Activated CD4-positive, CD25-positive, alpha-beta regulatory T cell treated with anti-CD3 and anti-CD28 coated beads, Interleukin-2, amount 50 U/mL, for 16 hours (primary cell): ENCODE results near the gene RAD23B.

Experiments used
- DNase-seq: peaks from one replicate; pipeline ENCODE4 v3.0.0-alpha.2; 2020; ENCODE audit warnings: low read depth, low spot score

RAD23B gene

DNA sequence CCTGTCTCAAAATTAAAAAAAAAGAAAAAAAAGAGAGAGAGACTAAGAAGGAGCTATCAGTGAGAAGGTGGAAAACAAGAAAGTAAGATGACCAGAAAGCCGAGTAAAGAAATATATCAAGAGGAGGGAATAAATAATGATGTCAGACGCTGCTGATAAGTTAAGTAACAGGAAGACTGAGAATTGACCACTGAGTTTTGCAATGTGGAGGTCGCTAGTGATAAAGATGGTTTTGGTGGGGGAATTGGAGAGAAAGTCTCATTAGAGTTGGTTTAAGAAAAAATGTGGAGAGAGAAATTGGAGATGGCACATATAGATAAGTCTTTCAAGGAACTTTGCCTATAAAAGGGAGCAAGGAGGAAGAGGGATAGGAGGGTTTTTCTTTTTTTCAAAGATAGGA lies 91.9 kb downstream of the RAD23B start:
- no peak for DNase-seq

DNA sequence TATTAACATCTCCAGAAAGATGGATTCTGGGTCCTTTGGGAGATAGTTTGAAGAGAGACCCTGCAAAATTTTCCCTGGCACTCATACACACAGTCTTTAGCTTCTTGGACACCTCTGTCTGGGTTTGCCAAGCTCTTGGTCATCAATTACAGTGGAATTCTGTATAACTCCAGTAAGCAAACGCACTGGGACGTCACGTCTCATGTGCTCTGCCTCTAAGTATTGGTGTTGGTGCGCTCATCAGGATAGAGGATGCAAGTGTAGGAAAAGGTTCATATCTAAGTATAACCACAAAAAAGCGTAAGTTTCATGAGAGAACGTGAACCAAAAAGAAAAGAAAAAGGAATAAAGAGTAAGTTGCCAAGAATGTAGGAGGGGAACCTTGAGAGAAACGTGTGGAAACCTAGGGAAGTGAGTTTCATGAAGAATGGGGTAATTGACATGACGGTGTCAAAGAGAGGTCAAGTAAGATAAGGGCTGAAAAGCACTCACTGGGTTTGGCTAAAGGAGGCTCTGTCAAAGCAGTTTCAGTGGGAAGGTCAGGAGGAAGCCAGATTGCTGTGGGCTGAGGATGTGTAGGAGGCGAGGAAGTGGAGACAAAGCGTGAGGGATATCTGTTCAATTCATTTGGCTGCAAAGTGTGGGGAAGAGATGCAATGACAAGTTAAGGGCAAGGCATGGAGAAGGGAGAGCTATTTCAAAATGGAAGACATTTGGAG lies 92.7 kb downstream of the RAD23B start:
- DNase-seq: no peak

DNA sequence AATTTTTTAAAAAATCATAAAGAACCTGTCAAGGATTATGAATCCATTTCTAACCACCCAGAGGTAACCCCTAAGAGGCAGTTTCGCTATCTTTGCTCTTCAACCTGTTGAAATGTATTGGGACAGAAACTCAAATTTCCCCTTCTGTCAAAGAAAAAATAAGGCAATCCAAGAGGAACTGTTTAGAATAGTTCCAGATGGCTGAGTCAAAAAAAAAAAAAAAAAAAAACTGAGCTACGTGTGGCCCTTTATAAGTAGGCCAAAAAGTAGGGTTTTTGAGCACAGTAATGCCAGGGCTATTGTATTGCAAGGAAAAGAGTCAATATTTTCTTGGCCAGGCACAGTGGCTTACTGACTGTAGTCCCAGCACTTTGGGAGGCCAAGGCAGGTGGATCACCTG lies 94.9 kb downstream of the RAD23B start:
- DNase-seq: no peak
